ENCODE data around the gene CAPN1. TPM values are rescaled to one million over a fixed set of nuclear protein-coding genes. Genes with fewer than 3 reads are reported as not detected.
"Not testable (repeated sequence)": the region's sequence is repeated elsewhere in the genome, so short reads cannot be mapped to it uniquely, and the experiment has no call there.

The CAPN1 gene
- total RNA-seq, 1 donor from 2014 or later: 81.0 TPM

DNA sequence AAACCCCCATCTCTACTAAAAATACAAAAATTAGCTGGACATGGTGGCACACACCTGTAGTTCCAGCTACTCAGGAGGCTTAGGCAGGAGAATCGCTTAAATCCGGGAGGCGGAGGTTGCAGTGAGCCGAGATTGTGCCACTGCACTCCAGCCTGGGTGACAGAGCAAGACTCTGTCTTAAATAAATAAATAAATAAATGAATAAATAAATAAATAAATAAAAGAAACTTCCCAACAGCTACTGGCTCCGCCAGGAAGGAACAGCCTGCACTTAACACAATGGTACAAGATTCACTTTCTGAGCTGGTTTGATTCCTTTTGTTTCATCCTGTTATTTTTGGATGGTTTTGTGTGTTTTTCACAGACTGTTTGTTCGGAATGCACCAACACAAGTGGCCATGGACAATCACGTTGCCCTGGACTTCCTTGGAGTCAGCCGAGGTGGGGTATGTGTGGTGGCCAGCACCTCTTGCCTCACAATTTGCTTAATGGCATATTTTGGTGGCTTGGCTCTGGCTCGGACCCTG is 66.5 kb downstream of the CAPN1 start:
- ATAC-seq; DNase-seq (ENCODE audit: low spot score): not testable (repeated sequence)

- no peak for DNase-seq (ENCODE audit: low spot score)
- no peak for ATAC-seq
Observed at GRCh38 chr11:65251476-65251875, 69.7 kb downstream of the CAPN1 start.

DNA sequence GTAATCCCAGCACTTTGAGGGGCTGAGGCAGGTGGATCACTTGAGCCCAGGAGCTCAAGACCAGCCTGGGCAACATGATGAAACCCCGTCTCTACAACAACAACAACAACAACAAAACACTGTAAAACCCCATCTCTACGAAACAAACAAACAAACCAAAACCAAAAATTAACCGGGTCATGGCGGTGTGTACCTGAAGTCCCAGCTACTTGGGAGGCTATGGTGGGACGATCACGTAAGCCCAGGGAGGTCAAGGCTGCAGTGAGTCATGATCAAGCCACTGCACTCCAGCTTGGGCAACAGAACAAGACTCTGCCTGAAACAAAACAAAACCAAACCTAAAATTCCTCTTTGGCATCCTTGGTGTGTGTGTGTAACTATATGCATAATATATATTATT is 73.0 kb downstream of the CAPN1 start:
- DNase-seq (ENCODE audit: low spot score) (no peak), ATAC-seq (no peak)

- DNase-seq (ENCODE audit: low spot score) (no peak), ATAC-seq (no peak)
Observed at GRCh38 chr11:65258988-65259387, 77.3 kb downstream of the CAPN1 start.

- no peak for ATAC-seq
- DNase-seq (ENCODE audit: low spot score): no peak
Observed at GRCh38 chr11:65260302-65260701, 78.6 kb downstream of the CAPN1 start.

DNA sequence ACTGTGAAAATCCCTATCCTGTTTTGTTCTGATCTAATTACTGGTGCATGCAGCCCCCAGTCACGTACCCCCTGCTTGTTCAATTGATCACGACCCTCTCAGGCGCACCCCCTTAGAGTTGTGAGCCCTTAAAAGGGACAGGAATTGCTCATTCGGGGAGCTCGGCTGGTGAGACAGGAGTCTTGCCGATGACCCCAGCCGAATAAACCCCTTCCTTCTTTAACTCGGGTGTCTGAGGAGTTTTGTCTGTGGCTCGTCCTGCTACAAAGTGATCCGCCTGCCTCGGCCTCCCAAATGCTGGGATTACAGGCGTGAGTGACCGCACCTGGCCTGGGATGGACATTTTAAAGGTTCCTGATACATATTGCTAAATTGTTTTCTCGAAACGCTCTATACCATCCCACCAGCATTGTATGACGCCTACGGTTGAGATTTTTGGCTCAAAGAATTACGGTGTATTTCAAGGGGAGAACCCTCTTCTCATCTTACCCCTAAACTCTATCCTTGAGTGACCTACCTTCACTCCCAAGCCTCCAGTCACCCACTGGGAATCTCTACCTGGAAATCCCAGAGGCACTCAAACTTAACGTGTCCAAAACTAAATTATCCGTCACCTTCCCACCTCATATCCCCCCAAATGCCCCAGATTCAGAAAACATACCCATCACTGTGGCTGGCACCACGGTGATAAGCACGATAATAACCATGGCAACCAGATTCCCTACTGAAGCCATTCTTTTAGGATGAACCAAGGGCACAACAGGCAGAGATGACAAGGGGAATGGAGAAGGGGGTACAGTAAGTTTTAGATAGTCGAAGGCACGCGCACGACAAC is 79.2 kb downstream of the CAPN1 start:
- no peak for ATAC-seq
- DNase-seq (ENCODE audit: low spot score): no peak

Other genes starting within 250 kb of the CAPN1 start
- 0.25 TPM for gene GPHA2, start 246.0 kb upstream of the CAPN1 start, total RNA-seq
- not detected for gene MAJIN, start 209.8 kb upstream of the CAPN1 start, total RNA-seq
- gene BATF2, start 185.0 kb upstream of the CAPN1 start, total RNA-seq: 2.4 TPM
- 8.9 TPM for gene ARL2, start 167.8 kb upstream of the CAPN1 start, total RNA-seq
- 8.8 TPM for gene SNX15, start 154.5 kb upstream of the CAPN1 start, total RNA-seq
- gene SAC3D1, start 140.7 kb upstream of the CAPN1 start, total RNA-seq: 5.7 TPM
- 0.78 TPM for gene NAALADL1, start 123.4 kb upstream of the CAPN1 start, total RNA-seq
- 0.75 TPM for gene CDCA5, start 97.9 kb upstream of the CAPN1 start, total RNA-seq
- gene ZFPL1, start 97.7 kb upstream of the CAPN1 start, total RNA-seq: 18.4 TPM
- gene VPS51, start 85.7 kb upstream of the CAPN1 start, total RNA-seq: 55.1 TPM
- 97.6 TPM for gene TM7SF2, start 70.1 kb upstream of the CAPN1 start, total RNA-seq
- 8.8 TPM for gene ZNHIT2, start 64.2 kb upstream of the CAPN1 start, total RNA-seq
- 430 TPM for gene FAU, start 59.8 kb upstream of the CAPN1 start, total RNA-seq
- gene MRPL49, start 59.6 kb upstream of the CAPN1 start, total RNA-seq: 31.3 TPM
- 110 TPM for gene SYVN1, start 47.4 kb upstream of the CAPN1 start, total RNA-seq
- 1.2 TPM for gene SPDYC, start 11.7 kb upstream of the CAPN1 start, total RNA-seq
- 3.3 TPM for gene POLA2, start 80.0 kb downstream of the CAPN1 start, total RNA-seq
- 3.5 TPM for gene CDC42EP2, start 132.9 kb downstream of the CAPN1 start, total RNA-seq
- 18.7 TPM for gene DPF2, start 151.9 kb downstream of the CAPN1 start, total RNA-seq
- gene TIGD3, start 172.8 kb downstream of the CAPN1 start, total RNA-seq: 0.43 TPM
- 14.5 TPM for gene SLC25A45, start 200.7 kb downstream of the CAPN1 start, total RNA-seq
- 9.3 TPM for gene FRMD8, start 204.7 kb downstream of the CAPN1 start, total RNA-seq
- 766 TPM for gene NEAT1, start 240.9 kb downstream of the CAPN1 start, total RNA-seq

Data from left lobe of liver (tissue), 2 donors.